ENCODE measurements around the gene CA9.

The CA9 gene

DNA sequence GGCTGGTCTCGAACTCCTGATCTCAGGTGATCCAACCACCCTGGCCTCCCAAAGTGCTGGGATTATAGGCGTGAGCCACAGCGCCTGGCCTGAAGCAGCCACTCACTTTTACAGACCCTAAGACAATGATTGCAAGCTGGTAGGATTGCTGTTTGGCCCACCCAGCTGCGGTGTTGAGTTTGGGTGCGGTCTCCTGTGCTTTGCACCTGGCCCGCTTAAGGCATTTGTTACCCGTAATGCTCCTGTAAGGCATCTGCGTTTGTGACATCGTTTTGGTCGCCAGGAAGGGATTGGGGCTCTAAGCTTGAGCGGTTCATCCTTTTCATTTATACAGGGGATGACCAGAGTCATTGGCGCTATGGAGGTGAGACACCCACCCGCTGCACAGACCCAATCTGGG, 1.5 kb downstream of the CA9 start:
- peak; percentile 3 to 8 for ATAC-seq (replicated peaks)
- Mint-ChIP-seq H3K4me3 (peak overlapping the region; percentile 81 to 83), H3K36me3 (no peaks in the 10 kb centered on the region), H3K9me3 (no peaks in the 10 kb centered on the region), H3K4me1 (peaks cover 11 to 26% of the 10 kb centered on the region in 2 donors), H3K27ac (peak overlapping the region; percentile 5), H3K27me3 (peaks cover 5 to 10% of the 10 kb centered on the region in 2 donors)
- DNase-seq = no peak

DNA sequence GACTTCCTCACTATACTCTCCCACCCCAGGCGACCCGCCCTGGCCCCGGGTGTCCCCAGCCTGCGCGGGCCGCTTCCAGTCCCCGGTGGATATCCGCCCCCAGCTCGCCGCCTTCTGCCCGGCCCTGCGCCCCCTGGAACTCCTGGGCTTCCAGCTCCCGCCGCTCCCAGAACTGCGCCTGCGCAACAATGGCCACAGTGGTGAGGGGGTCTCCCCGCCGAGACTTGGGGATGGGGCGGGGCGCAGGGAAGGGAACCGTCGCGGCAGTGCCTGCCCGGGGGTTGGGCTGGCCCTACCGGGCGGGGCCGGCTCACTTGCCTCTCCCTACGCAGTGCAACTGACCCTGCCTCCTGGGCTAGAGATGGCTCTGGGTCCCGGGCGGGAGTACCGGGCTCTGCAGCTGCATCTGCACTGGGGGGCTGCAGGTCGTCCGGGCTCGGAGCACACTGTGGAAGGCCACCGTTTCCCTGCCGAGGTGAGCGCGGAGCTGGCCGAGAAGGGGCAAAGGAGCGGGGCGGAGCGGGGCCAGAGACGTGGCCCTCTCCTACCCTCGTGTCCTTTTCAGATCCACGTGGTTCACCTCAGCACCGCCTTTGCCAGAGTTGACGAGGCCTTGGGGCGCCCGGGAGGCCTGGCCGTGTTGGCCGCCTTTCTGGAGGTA, 2.1 kb downstream of the CA9 start:
- H3K36me3 Mint-ChIP-seq = no peaks in the 10 kb centered on the region
- peak; percentile 40 for DNase-seq
- peaks cover 14 to 31% of the 10 kb centered on the region in 2 donors for H3K4me1 Mint-ChIP-seq
- H3K27me3 Mint-ChIP-seq = peaks cover 5 to 10% of the 10 kb centered on the region in 2 donors
- peak; percentile 82 to 84 for ATAC-seq (replicated peaks)
- H3K4me3 Mint-ChIP-seq = peak overlapping the region; percentile 81 to 83
- H3K27ac Mint-ChIP-seq = peak overlapping the region; percentile 66
- no peaks in the 10 kb centered on the region for H3K9me3 Mint-ChIP-seq

DNA sequence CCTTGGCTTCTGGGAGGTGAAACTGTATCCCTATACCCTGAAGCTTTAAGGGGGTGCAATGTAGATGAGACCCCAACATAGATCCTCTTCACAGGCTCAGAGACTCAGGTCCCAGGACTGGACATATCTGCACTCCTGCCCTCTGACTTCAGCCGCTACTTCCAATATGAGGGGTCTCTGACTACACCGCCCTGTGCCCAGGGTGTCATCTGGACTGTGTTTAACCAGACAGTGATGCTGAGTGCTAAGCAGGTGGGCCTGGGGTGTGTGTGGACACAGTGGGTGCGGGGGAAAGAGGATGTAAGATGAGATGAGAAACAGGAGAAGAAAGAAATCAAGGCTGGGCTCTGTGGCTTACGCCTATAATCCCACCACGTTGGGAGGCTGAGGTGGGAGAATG, 5.4 kb downstream of the CA9 start:
- no peak for ATAC-seq (replicated peaks)
- peaks cover 21 to 43% of the 10 kb centered on the region in 2 donors for H3K4me1 Mint-ChIP-seq
- no peak overlapping the region for H3K27ac Mint-ChIP-seq
- H3K36me3 Mint-ChIP-seq = no peaks in the 10 kb centered on the region
- H3K4me3 Mint-ChIP-seq = no peak overlapping the region
- no peaks in the 10 kb centered on the region for H3K9me3 Mint-ChIP-seq
- H3K27me3 Mint-ChIP-seq = peaks cover 5 to 10% of the 10 kb centered on the region in 2 donors
- DNase-seq = no peak

DNA sequence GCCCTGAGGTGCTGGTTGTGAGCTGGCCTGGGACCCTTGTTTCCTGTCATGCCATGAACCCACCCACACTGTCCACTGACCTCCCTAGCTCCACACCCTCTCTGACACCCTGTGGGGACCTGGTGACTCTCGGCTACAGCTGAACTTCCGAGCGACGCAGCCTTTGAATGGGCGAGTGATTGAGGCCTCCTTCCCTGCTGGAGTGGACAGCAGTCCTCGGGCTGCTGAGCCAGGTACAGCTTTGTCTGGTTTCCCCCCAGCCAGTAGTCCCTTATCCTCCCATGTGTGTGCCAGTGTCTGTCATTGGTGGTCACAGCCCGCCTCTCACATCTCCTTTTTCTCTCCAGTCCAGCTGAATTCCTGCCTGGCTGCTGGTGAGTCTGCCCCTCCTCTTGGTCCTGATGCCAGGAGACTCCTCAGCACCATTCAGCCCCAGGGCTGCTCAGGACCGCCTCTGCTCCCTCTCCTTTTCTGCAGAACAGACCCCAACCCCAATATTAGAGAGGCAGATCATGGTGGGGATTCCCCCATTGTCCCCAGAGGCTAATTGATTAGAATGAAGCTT, 6.1 kb downstream of the CA9 start:
- no peak overlapping the region for H3K4me3 Mint-ChIP-seq
- no peaks in the 10 kb centered on the region for H3K36me3 Mint-ChIP-seq
- ATAC-seq (replicated peaks) = no peak
- no peak overlapping the region for H3K27ac Mint-ChIP-seq
- peaks cover 17 to 36% of the 10 kb centered on the region in 2 donors for H3K4me1 Mint-ChIP-seq
- DNase-seq = no peak
- H3K27me3 Mint-ChIP-seq = peaks cover 3 to 5% of the 10 kb centered on the region in 2 donors
- H3K9me3 Mint-ChIP-seq = no peaks in the 10 kb centered on the region

DNA sequence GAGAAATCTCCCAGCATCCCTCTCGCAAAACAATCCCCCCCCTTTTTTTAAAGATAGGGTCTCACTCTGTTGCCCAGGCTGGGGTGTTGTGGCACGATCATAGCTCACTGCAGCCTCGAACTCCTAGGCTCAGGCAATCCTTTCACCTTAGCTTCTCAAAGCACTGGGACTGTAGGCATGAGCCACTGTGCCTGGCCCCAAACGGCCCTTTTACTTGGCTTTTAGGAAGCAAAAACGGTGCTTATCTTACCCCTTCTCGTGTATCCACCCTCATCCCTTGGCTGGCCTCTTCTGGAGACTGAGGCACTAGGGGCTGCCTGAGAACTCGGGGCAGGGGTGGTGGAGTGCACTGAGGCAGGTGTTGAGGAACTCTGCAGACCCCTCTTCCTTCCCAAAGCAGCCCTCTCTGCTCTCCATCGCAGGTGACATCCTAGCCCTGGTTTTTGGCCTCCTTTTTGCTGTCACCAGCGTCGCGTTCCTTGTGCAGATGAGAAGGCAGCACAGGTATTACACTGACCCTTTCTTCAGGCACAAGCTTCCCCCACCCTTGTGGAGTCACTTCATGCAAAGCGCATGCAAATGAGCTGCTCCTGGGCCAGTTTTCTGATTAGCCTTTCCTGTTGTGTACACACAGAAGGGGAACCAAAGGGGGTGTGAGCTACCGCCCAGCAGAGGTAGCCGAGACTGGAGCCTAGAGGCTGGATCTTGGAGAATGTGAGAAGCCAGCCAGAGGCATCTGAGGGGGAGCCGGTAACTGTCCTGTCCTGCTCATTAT, 6.8 kb downstream of the CA9 start:
- H3K27ac Mint-ChIP-seq = peak overlapping the region; percentile 47
- ATAC-seq (replicated peaks) (peak in 1 of 2 donors; percentile 48), DNase-seq (no peak)
- H3K27me3 Mint-ChIP-seq = peaks cover 3 to 5% of the 10 kb centered on the region in 2 donors
- H3K4me3 Mint-ChIP-seq = no peak overlapping the region
- H3K4me1 Mint-ChIP-seq = peaks cover 17 to 36% of the 10 kb centered on the region in 2 donors
- H3K9me3 Mint-ChIP-seq = no peaks in the 10 kb centered on the region
- no peaks in the 10 kb centered on the region for H3K36me3 Mint-ChIP-seq

DNA sequence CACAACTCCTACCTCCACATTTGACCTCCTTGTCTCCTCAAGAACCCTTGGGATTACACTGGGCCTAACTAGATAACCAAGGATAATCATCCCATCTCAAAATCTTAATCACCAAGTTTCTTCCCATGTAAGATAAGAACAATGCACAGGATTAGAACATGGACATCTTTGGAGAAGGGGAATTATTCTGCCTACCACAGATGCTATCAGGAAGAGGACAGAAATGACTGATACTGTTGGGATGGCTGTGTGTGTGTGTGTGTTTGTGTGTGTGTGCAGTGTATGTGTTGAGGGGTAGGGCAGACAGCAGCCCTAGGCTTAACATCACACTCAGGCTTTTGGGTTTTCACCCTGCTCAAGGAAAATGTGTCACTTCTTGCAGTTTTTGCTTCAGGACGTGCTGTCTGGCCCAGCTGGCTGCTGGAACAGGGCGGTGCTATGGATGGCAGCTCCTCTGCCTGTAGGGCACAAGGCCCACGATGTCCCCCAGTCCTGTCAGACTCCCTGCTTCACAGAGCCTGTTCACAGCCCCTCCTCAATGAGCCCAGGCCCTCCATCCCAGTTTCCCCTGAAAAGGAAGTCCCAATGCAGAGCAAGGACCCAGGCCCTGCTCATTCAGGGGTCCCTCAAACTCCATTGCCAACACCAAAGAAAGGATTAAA, 7.7 kb downstream of the CA9 start:
- peaks cover 14 to 28% of the 10 kb centered on the region in 2 donors for H3K4me1 Mint-ChIP-seq
- no peak for DNase-seq
- H3K4me3 Mint-ChIP-seq = no peak overlapping the region
- no peak for ATAC-seq (replicated peaks)
- H3K27ac Mint-ChIP-seq = no peak overlapping the region
- peaks cover under 1 to 5% of the 10 kb centered on the region in 2 donors for H3K27me3 Mint-ChIP-seq
- no peaks in the 10 kb centered on the region for H3K9me3 Mint-ChIP-seq
- H3K36me3 Mint-ChIP-seq = no peaks in the 10 kb centered on the region

DNA sequence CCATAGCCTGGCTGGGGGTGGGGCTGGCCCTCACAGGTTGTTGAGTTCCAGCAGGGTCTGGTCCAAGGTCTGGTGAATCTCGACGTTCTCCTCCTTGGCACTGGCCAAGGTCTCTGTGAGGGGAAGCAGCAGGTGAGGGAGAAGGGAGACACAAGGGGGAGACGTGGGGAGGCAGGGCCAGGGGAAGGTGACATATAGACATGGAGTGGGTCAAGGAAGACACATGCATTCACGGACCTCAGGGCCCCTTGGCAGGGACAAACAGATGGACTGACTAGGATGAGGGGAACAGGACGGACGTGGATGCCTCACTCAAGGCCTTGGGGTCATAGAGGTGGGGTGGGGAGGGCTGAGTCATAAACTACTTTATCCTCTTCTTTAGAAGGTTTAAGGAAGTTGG, 8.3 kb downstream of the CA9 start:
- Mint-ChIP-seq H3K36me3 (no peaks in the 10 kb centered on the region), H3K27me3 (peaks cover 0 to 5% of the 10 kb centered on the region in 2 donors), H3K27ac (no peak overlapping the region), H3K4me1 (peaks cover 14 to 26% of the 10 kb centered on the region in 2 donors), H3K4me3 (no peak overlapping the region), H3K9me3 (no peaks in the 10 kb centered on the region)
- ATAC-seq (replicated peaks) = no peak
- no peak for DNase-seq

DNA sequence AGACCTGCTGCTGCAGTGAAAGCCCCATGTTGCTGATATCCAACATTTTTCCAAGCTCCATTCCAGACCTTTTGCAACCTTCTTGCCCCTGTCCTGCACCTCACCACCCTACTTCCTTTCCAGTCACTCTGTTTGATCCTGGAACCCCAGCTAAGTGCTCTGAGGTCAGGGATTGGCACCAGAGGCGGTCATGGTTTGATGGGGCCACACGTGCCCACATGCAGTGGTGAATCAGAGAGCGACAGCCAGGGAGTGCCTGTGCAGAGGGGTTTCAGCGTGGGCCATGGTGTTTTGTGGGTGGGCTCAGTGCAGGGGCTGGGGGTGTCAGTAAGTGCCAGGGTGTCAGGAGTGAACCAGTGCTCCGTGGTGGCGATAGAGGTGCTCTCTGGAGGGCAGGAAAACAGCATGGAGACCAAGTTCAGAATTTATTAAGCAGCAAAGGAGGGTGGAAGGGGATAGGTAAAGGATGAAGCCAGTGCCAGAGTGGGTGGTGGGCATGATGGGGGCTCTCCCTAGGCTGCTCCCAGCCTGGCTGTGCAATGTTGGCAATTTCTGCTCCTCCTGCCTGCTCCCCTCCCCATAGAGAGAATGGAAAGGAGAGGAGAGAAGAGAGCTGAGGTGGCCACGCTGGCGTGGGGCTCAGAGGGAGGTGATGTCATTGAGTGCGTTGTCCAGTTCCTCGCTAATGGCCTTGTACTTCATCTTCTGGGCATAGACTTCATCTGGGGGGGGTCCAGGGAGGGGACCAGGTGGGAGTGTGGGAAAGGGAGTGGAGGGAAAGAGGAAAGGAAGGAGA, 9.0 kb downstream of the CA9 start:
- DNase-seq (no peak), ATAC-seq (replicated peaks) (no peak)
- Mint-ChIP-seq H3K4me3 (no peak overlapping the region), H3K27me3 (peaks cover 0 to 5% of the 10 kb centered on the region in 2 donors), H3K9me3 (no peaks in the 10 kb centered on the region), H3K27ac (no peak overlapping the region), H3K4me1 (peaks cover 16 to 26% of the 10 kb centered on the region in 2 donors), H3K36me3 (no peaks in the 10 kb centered on the region)

DNA sequence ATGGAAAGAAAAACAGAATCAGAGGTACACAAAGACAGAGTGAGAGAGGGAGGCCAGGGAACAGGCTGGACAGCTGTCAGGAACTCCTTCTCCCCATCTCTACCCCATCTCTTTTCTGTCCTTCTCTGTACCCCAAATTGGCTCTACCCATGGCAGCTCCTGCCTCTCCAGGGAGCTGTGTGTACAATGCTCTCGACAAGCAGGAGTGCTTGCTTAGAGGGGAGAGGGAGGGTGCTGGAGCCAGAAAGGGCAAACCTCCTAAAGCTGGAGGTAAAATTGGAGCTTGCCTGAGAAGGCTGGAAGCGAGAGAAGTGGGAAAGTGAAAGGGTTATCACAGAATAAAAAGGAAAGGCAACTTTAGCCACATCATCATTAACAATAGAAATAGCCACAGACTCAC, 9.6 kb downstream of the CA9 start:
- no peak overlapping the region for H3K4me3 Mint-ChIP-seq
- H3K4me1 Mint-ChIP-seq = peaks cover 16 to 31% of the 10 kb centered on the region in 2 donors
- H3K27ac Mint-ChIP-seq = no peak overlapping the region
- no peaks in the 10 kb centered on the region for H3K36me3 Mint-ChIP-seq
- DNase-seq (no peak), ATAC-seq (replicated peaks) (no peak)
- H3K27me3 Mint-ChIP-seq = peaks cover 0 to 5% of the 10 kb centered on the region in 2 donors
- no peaks in the 10 kb centered on the region for H3K9me3 Mint-ChIP-seq

DNA sequence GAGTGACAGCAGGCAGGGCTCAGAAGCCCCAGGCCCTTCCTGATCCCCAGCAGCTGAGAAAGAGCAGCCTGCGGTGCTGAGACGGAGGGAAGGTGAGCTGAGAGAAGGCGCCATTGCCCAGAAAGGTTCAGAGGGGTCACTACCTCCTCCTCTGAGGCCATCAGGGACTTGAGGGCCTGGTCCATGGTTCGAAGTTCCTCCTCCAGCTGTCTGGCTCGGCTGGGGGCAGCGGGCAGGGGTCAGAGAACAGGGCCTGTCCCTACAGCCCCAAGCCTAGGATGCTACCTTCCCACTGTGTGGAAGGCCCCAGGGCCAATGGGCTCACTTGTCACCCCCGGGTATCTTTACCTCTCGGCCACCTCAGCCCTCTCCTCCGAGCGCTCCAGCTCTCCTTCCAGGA, 11.2 kb downstream of the CA9 start:
- DNase-seq (no peak), ATAC-seq (replicated peaks) (no peak)
- Mint-ChIP-seq H3K27ac (peak overlapping the region; percentile 6), H3K36me3 (no peaks in the 10 kb centered on the region), H3K27me3 (no peaks in the 10 kb centered on the region), H3K9me3 (no peaks in the 10 kb centered on the region), H3K4me1 (peaks cover 23 to 37% of the 10 kb centered on the region in 2 donors), H3K4me3 (no peak overlapping the region)

DNA sequence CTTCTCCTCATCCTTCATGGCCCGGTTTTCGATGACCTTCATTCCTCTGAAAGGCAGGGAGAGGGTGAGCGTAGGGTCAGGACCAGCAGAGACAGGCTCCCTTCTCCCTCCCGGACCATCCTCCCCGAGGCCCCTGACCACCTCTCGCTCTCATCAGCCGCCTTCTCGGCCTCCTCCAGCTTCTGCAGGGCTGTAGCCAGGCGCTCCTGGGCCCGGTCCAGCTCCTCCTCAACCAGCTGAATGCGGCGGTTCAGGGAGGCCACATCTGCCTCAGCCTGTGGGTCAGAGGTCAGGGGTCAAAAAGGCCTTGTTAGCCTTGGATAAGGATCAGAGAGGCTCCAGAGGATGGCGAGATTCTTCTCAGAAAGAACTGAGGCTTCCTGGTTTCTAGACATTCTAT, 11.8 kb downstream of the CA9 start:
- Mint-ChIP-seq H3K27me3 (no peaks in the 10 kb centered on the region), H3K4me3 (no peak overlapping the region), H3K9me3 (no peaks in the 10 kb centered on the region), H3K27ac (no peak overlapping the region), H3K36me3 (no peaks in the 10 kb centered on the region), H3K4me1 (peaks cover 19 to 31% of the 10 kb centered on the region in 2 donors)
- DNase-seq (no peak), ATAC-seq (replicated peaks) (no peak)

DNA sequence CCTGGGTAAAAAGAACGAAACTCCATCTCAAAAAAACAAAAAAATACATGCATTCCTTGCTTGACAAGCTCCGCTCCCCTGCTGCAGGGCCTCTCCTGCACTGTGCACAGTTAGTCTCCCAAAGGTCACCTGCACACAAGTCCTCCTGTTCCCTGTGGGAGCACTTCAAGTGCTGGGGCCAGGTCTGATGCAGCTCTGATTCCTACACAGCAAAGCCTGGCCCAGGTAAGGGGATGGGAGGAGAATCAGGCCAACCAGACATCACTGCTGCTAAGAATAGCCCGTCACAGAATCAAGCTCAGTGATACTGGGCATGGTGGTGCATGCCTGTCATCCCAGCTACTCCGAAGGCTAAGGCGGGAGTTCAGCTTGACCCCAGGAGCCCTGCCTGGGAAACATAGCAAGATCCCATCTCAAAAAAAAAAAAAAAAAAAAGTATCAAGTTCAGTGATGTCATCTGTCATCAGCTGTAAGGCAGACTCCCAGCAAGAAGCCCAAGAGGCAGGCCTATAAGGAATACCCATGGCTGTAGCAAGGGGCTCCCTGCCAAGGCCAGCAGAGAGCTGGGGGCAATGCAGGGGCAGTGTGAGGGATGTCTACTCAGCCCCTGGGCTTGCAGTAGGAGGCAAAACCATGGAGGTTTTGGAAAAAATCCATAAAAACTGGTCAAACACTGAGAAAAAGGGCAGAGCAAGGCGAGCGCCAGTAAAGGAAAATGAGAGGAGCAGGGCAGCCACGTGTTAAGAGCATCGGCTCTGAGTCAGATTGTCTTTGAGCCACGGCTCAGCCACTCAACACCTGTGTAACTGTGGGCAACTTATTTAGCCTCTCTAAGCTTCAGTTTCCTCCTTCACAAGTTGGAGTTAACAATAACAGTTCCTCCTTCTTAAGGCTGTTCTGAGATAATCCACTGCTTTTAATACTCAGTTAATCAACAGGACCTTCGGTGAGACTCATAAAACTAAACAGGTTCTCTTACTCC, 12.8 kb downstream of the CA9 start:
- Mint-ChIP-seq H3K9me3 (no peaks in the 10 kb centered on the region), H3K27me3 (no peaks in the 10 kb centered on the region), H3K4me3 (no peak overlapping the region), H3K4me1 (peaks cover 17 to 38% of the 10 kb centered on the region in 2 donors), H3K36me3 (no peaks in the 10 kb centered on the region), H3K27ac (no peak overlapping the region)
- ATAC-seq (replicated peaks) = no peak
- no peak for DNase-seq

DNA sequence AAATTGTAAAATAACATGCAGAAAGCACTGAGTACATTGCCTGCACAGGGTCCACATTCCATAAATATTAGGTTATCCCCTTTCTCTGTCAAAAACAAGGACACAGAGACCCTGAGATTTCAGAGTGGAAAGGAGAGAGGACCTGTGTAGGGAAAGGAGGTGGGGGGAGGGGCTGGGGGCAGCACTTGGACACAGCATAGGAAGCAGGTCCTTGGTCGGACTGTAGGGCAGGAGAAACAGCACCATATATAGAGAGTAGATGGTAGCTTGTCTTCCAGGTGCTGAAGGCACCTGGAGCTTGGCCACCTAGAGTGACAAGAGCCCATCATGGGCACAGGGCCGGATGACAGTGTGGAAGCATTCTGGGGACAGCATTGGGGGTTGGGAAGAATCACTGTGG, 13.6 kb downstream of the CA9 start:
- peaks cover 18 to 38% of the 10 kb centered on the region in 2 donors for H3K4me1 Mint-ChIP-seq
- no peaks in the 10 kb centered on the region for H3K27me3 Mint-ChIP-seq
- H3K4me3 Mint-ChIP-seq = peak overlapping the region in 1 of 2 donors; percentile 2
- DNase-seq = no peak
- H3K27ac Mint-ChIP-seq = no peak overlapping the region
- no peaks in the 10 kb centered on the region for H3K9me3 Mint-ChIP-seq
- no peak for ATAC-seq (replicated peaks)
- no peaks in the 10 kb centered on the region for H3K36me3 Mint-ChIP-seq
